K562 treated with DMSO at 1 percent for 4 hours (cell line): ENCODE data around the gene SLC16A3. TPM values are rescaled to one million over a fixed set of nuclear protein-coding genes. Genes with fewer than 3 reads are reported as not detected.

Experiments
- total RNA-seq: library from RNA; unstranded; fragments of 300-600 nt; gene quantifications from 2 replicates; pipeline ENCODE4 v1.2.3, GENCODE V29; 2022; ENCODE audit not compliant: insufficient read depth

SLC16A3 gene
- total RNA-seq = 2.8 and 7.4 TPM in 2 replicates

GRCh38 chr17:82228842-82229697 lies at the start of gene SLC16A3:
SLC16A3 (plus strand) TSS chr17:82229042; CDS start chr17:82236009, 6,967 bp downstream.

GRCh38 chr17:82212331-82213250 lies 16.3 kb upstream of the SLC16A3 start, which contains the start of gene CCDC57:
CCDC57 (minus strand) TSS chr17:82212842; CDS start chr17:82201944, 10,898 bp downstream.

GRCh38 chr17:82273327-82274133 lies 44.7 kb downstream of the SLC16A3 start, which contains the start of gene CSNK1D:
CSNK1D (minus strand) TSS chr17:82273700; CDS start chr17:82273381, 319 bp downstream.

Other genes with a start within 250 kb of the SLC16A3 start
- gene CENPX, start 206.2 kb upstream of the SLC16A3 start, total RNA-seq = 145 and 154 TPM in 2 replicates
- gene LRRC45, start 205.7 kb upstream of the SLC16A3 start, total RNA-seq = 10.6 and 11.1 TPM in 2 replicates
- 106 and 109 TPM in 2 replicates for gene RAC3, start 197.4 kb upstream of the SLC16A3 start, total RNA-seq
- gene DCXR, start 191.3 kb upstream of the SLC16A3 start, total RNA-seq = 231 and 240 TPM in 2 replicates
- 33.4 and 43.0 TPM in 2 replicates for gene RFNG, start 177.2 kb upstream of the SLC16A3 start, total RNA-seq
- gene GPS1, start 177.1 kb upstream of the SLC16A3 start, total RNA-seq = 132 and 142 TPM in 2 replicates
- gene DUS1L, start 163.2 kb upstream of the SLC16A3 start, total RNA-seq = 204 and 216 TPM in 2 replicates
- 146 and 202 TPM in 2 replicates for gene FASN, start 130.8 kb upstream of the SLC16A3 start, total RNA-seq
- 10.3 TPM in 2 replicates for gene CCDC57, start 16.2 kb upstream of the SLC16A3 start, total RNA-seq
- gene CSNK1D, start 44.7 kb downstream of the SLC16A3 start, total RNA-seq = 106 and 131 TPM in 2 replicates
- gene CD7, start 88.6 kb downstream of the SLC16A3 start, total RNA-seq = 0.76 TPM in 1 of 2 replicates, not detected in the other
- gene SECTM1, start 104.7 kb downstream of the SLC16A3 start, total RNA-seq = not detected in 2 replicates
- gene TEX19, start 130.2 kb downstream of the SLC16A3 start, total RNA-seq = 2.2 and 3.4 TPM in 2 replicates
- gene UTS2R, start 142.7 kb downstream of the SLC16A3 start, total RNA-seq = not detected in 2 replicates
- 28.1 and 33.3 TPM in 2 replicates for gene HEXD, start 189.3 kb downstream of the SLC16A3 start, total RNA-seq
- 21.4 and 23.5 TPM in 2 replicates for gene OGFOD3, start 189.5 kb downstream of the SLC16A3 start, total RNA-seq
- gene CYBC1, start 221.7 kb downstream of the SLC16A3 start, total RNA-seq = 52.6 and 57.0 TPM in 2 replicates
- 333 and 389 TPM in 2 replicates for gene NARF, start 229.7 kb downstream of the SLC16A3 start, total RNA-seq